Inflammatory macrophage treated with lipopolysaccharide for 4 hours (primary cell): ENCODE results near the gene PRXL2C.

ENCODE experiments used
- DNase-seq: peaks from one replicate; pipeline ENCODE4 v3.0.0-alpha.2; 2020

The PRXL2C gene

DNA sequence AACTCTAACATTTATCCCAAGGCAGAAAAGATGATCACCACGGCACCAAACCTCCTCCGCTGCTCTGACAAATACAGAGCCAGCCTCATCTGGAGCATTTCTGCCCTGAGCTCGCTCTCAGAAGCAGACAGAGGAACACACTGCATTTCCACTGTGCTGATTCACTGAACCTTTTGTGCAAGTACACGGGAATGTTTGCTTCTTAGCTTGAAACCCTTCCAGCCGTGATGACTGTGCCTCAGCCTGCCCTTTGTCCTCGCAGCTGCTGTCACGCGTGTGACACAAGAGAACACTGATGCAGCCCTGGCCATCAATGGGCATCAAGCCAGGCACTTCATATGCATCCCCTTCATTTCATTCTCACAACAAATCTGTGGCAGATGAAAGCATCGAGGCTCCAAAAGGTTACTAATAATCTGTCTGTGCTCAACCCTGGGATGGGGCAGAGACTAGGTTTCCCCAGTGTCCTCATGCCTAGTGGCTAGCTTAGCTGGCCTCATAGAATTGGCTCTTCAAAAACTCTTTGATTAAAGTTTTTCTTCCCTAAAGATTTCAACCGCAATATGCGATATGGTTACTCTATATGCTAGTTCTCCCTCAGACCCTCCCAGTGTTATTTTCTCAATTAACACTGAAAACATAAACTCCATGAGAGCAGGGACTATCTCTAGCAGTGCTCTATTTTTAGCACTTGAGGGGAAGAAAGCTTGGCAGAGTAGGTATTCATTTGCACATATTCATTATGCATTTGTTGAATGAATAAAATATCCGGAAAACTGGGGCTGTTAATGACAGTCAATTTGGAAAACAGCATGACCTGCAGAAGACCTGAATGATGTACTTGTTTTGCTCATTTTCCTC is 42.8 kb downstream of the PRXL2C start:
- no peak for DNase-seq

DNA sequence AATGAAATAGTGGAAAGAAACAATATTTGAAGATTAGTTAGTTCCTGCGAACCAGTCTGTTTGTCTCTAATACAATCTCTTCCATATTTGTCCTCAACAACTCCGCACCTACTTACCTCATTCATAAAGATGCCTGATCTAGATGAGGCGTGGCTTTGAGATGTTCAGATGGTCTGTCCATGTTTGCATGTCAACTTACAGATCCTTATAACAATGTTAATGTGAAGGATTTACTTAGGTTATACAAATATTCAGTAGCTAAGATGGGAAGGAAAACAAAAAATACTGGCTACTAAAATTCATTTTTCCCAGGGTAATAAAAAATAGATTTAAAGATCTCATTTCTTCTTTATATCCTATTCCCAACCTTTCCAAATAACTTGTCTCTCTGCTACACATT is 43.8 kb downstream of the PRXL2C start:
- DNase-seq: no peak

DNA sequence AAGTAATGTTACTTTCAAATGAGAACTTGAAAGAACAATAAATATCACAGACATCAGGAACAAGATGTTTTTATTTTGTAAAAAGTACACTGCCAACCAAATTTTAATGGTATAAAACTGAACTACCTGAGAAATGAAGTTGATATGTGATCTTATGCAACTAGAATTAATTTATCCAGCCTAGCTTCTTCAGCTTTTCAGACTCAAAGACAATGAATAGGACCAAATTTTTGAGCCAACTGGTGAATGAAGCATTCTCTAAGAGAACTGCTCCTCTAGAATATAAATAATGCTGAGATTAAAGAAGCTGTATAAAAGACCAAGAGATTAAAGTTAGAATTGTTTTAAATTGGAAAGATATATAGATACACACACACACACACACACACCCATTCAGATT is 45.4 kb downstream of the PRXL2C start:
- no peak for DNase-seq

DNA sequence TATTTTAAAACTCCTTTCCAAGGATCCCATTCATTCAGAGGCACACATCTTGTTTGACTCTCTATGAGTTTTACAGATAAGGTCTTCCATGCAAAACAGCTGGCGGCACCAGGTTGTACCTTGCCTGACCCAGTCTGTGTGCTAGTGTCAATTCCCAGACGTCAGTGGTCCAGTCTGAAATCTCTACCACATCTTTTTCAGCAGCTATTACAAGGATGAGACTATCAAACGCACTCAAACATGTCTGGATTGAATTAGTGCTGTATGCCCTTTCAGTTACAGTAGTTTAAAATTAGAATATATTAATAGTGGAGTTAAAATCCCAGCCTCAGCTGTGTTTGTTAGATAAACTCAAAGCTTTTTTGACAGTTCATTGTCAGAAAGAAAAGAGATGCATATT is 47.1 kb downstream of the PRXL2C start:
- no peak for DNase-seq

DNA sequence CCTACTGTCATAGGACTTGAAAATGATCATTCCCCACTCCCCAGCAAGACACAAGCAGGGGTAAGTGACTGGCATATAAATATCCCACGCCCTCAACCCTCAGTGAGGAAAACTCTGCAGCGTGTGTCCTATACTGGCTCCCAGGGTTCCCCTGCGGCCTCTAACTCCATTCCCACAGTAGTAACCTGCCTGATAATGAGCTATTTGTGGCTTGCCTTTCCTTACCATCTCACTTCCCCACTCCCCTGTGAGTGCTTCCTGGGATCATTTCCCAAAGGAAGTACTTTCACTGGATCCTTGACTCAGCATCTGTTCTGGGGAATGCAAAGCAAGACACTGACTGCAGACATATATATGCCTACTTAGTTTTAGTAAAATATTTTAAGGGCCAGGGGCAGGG is 49.8 kb downstream of the PRXL2C start:
- DNase-seq: no peak

DNA sequence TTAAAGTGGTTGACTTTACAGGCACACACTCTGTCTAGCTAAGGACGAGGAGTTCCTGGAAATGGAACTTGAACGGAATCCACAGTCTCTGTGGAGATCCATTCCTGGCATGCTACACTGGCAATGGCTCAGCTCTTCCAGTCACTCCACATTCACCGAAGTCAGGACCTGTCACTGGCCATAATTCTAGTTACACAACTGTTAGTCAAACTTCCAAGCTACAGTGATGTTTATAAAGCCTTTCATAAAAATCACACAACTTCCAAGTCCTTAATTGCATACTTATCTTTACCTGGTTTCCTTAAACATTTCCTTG is 51.2 kb downstream of the PRXL2C start:
- DNase-seq: no peak

DNA sequence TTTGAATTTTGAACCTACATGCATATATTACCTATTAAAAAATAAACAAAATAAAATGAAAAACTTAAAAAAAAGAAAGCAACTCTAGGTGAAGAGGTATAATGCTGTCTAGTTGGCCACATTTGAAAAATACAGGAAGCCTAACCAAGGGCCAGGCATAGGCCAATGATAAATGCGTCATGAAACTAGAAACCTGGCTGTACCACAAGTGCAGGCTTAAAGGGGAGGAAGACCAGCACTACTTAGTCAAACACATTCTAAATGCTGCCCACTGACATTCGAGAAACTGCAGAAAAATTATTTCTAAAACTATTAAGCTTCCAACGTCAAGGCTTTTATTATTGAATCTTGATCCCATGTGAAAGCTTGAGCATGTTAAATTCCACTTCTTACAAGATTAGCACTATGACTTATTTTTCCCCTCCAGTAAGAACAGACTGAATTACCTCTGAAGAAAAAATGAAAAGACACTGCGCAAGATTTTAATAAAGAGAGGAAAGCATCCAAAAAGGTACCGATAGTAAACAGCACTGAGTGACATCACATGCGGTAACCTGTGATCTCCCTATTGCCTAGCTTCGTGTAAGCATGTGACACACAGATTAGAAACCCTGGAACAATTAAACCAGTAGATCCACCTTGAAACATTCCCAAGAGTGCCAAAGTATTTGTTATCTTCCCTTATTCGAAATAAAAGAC is 51.7 kb downstream of the PRXL2C start:
- DNase-seq: no peak

DNA sequence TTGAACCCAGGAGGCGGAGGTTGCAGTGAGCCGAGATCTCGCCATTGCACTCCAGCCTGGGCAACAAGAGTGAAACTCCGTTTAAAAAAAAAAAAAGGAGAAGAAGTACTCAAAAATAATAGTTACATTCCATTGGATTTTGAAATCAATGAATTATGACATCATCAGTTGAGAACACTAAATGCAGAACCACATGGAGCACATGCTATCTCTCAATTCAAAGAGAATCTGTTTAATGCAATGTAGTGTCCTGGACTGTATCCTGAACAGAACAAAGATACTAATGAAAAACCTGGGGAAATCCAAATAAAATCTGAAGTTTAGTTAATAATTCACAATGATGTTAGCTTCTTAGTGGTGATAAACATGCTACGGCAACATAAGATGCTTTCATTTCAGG is 55.8 kb downstream of the PRXL2C start:
- DNase-seq: peak; percentile 74

DNA sequence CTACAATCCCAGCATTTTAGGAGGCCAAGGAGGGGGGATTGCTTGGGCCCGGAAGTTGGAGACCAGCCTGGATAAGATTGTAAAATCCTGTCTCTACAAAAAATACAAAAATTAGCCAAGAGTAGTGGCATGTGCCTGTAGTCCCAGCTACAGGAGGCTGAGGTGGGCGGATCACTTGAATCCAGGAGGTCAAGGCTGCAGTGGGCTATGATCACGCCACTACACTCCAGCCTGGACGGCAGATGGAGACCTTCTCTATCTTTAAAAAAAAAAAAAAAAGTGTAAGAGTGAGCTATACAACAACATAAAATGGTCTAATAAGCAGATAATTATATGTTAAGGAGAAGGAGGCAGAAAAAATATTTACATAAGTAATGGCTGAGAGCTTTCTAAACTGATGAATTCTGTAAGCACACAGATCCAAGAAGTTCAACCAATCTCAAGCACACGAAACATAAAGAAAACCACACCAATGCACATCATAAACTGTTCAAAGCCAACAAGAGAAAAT is 58.5 kb downstream of the PRXL2C start:
- no peak for DNase-seq
